H9 (cell line): ENCODE data around the gene MMP24OS. TPM values are rescaled to one million over a fixed set of nuclear protein-coding genes. Genes with fewer than 3 reads are reported as not detected.

ENCODE experiments used
- DNase-seq: peaks from one replicate; pipeline ENCODE4 v3.0.0-alpha.2; 2017
- H2AFZ ChIP-seq: one replicate; pipeline ENCODE4 v1.6.1; 2013; ENCODE audit warnings: mild to moderate bottlenecking, low read length, control low read depth, moderate library complexity
- H2AK5ac ChIP-seq: 2 replicates; pipeline ENCODE4 v1.6.1; 2013; ENCODE audit warnings: low read length, control low read depth, mixed read lengths; ENCODE audit not compliant: insufficient read length
- H2BK120ac ChIP-seq: one replicate; pipeline ENCODE4 v1.6.1; 2013; ENCODE audit warnings: low read depth, mild to moderate bottlenecking, low read length, control low read depth, inconsistent platforms; ENCODE audit not compliant: poor library complexity, severe bottlenecking
- H2BK12ac ChIP-seq: 2 replicates; pipeline ENCODE4 v1.6.1; 2013; ENCODE audit warnings: low read length, control low read depth, mixed read lengths, low read depth; ENCODE audit not compliant: insufficient read length
- H2BK15ac ChIP-seq: 2 replicates; pipeline ENCODE4 v1.6.1; 2013; ENCODE audit warnings: low read depth, low read length, control low read depth
- H2BK20ac ChIP-seq: one replicate; pipeline ENCODE4 v1.6.1; 2013; ENCODE audit warnings: low read depth, mild to moderate bottlenecking, low read length, control low read depth, inconsistent platforms; ENCODE audit not compliant: poor library complexity, severe bottlenecking
- H2BK5ac ChIP-seq: 2 replicates; pipeline ENCODE4 v1.6.1; 2013; ENCODE audit warnings: low read length, control low read depth, mixed read lengths; ENCODE audit not compliant: insufficient read length
- H3K14ac ChIP-seq: 2 replicates; pipeline ENCODE4 v1.6.1; 2013; ENCODE audit warnings: low read length, control low read depth; ENCODE audit not compliant: insufficient read depth
- H3K18ac ChIP-seq: 2 replicates; pipeline ENCODE4 v1.6.1; 2013; ENCODE audit warnings: low read depth, mild to moderate bottlenecking, mixed read lengths, low read length, control low read depth; ENCODE audit not compliant: insufficient read length
- H3K23ac ChIP-seq: 2 replicates; pipeline ENCODE4 v1.6.1; 2013; ENCODE audit warnings: low read length, control low read depth, mixed read lengths, low read depth; ENCODE audit not compliant: insufficient read length
- H3K23me2 ChIP-seq: 2 replicates; pipeline ENCODE4 v1.6.1; 2013; ENCODE audit warnings: low read depth, mild to moderate bottlenecking, mixed read lengths, low read length, control low read depth; ENCODE audit not compliant: insufficient read length, poor library complexity, severe bottlenecking
- H3K27ac ChIP-seq: 2 replicates; pipeline ENCODE4 v1.5.1; 2013; ENCODE audit warnings: low read length, control low read depth, mixed read lengths, low read depth; ENCODE audit not compliant: insufficient read length
- H3K27me3 ChIP-seq: 2 replicates; pipeline ENCODE4 v1.6.1; 2013; ENCODE audit warnings: low read length, control low read depth, inconsistent platforms; ENCODE audit not compliant: insufficient read depth
- H3K4ac ChIP-seq: 2 replicates; pipeline ENCODE4 v1.6.1; 2013; ENCODE audit warnings: low read depth, mild to moderate bottlenecking, control low read depth, inconsistent platforms, low read length, moderate library complexity
- H3K4me1 ChIP-seq: 2 replicates; pipeline ENCODE4 v1.6.1; 2013; ENCODE audit warnings: low read length, control low read depth, inconsistent platforms; ENCODE audit not compliant: insufficient read depth
- H3K4me2 ChIP-seq: 2 replicates; pipeline ENCODE4 v1.6.1; 2013; ENCODE audit warnings: low read length, control low read depth, mixed read lengths; ENCODE audit not compliant: insufficient read length, insufficient read depth
- H3K56ac ChIP-seq: 2 replicates; pipeline ENCODE4 v1.6.1; 2013; ENCODE audit warnings: low read depth, mild to moderate bottlenecking, mixed read lengths, low read length, control low read depth; ENCODE audit not compliant: insufficient read length
- H3K79me1 ChIP-seq: 2 replicates; pipeline ENCODE4 v1.6.1; 2013; ENCODE audit warnings: low read depth, mild to moderate bottlenecking, moderate library complexity, low read length, control low read depth, inconsistent platforms; ENCODE audit not compliant: insufficient read depth, poor library complexity, severe bottlenecking
- H3K79me2 ChIP-seq: 2 replicates; pipeline ENCODE4 v1.6.1; 2013; ENCODE audit warnings: low read length, control low read depth, inconsistent platforms; ENCODE audit not compliant: insufficient read depth
- H3K9ac ChIP-seq: 2 replicates; pipeline ENCODE4 v1.6.1; 2013; ENCODE audit warnings: low read length, control low read depth, mixed read lengths; ENCODE audit not compliant: insufficient read length; ENCODE audit errors: extremely low read depth
- H3K9me3 ChIP-seq: one replicate; pipeline ENCODE4 v1.6.1; 2013; ENCODE audit warnings: low read depth, low read length, inconsistent platforms; ENCODE audit not compliant: control insufficient read depth
- H3T11ph ChIP-seq: one replicate; pipeline ENCODE4 v1.6.1; 2013; ENCODE audit warnings: mild to moderate bottlenecking, low read length, control low read depth, inconsistent platforms
- H4K20me1 ChIP-seq: one replicate; pipeline ENCODE4 v1.6.1; 2013; ENCODE audit not compliant: control insufficient read depth, insufficient read length, insufficient read depth
- H4K5ac ChIP-seq: 2 replicates; pipeline ENCODE4 v1.6.1; 2013; ENCODE audit warnings: low read depth, mild to moderate bottlenecking, mixed read lengths, low read length, control low read depth; ENCODE audit not compliant: insufficient read length
- H4K8ac ChIP-seq: replicated peaks from 2 replicates; pipeline ENCODE4 v1.6.1; 2013; ENCODE audit warnings: low read length, control low read depth, mixed read lengths, low read depth; ENCODE audit not compliant: insufficient read length
- H4K91ac ChIP-seq: 2 replicates; pipeline ENCODE4 v1.6.1; 2013; ENCODE audit warnings: low read depth, mild to moderate bottlenecking, moderate library complexity, mixed read lengths, low read length, control low read depth; ENCODE audit not compliant: insufficient read length
- H3K27ac Mint-ChIP-seq, 3 experiments: 2 replicates in 2 of 3; 3 replicates in 1 of 3; pipeline ENCODE4 v1.8.0; 2020 to 2021; ENCODE audit warnings: mixed read lengths in 3 of 3, mild to moderate bottlenecking in 1 of 3, moderate library complexity in 1 of 3
- H3K27me3 Mint-ChIP-seq: 2 replicates; pipeline ENCODE4 v1.8.0; 2021; ENCODE audit warnings: low read depth, mild to moderate bottlenecking, moderate library complexity, mixed read lengths
- H3K36me3 Mint-ChIP-seq, 3 experiments: 2 replicates in 2 of 3; 3 replicates in 1 of 3; pipeline ENCODE4 v1.8.0; 2020 to 2021; ENCODE audit warnings: low read depth in 3 of 3, mixed read lengths in 3 of 3; ENCODE audit not compliant: insufficient read depth in 1 of 3
- H3K4me1 Mint-ChIP-seq, 2 experiments: 2 replicates each; pipeline ENCODE4 v1.8.0; 2020; ENCODE audit warnings: mixed read lengths in 2 of 2
- H3K4me3 Mint-ChIP-seq, 2 experiments: 2 replicates in 1 of 2; 3 replicates in 1 of 2; pipeline ENCODE4 v1.8.0; 2020 to 2021; ENCODE audit warnings: mild to moderate bottlenecking in 2 of 2, mixed read lengths in 2 of 2, moderate library complexity in 1 of 2
- H3K9me3 Mint-ChIP-seq, 2 experiments: 2 replicates in 1 of 2; 3 replicates in 1 of 2; pipeline ENCODE4 v1.8.0; 2020; ENCODE audit warnings: mild to moderate bottlenecking in 2 of 2, mixed read lengths in 2 of 2, moderate library complexity in 1 of 2
- WGBS: extraction: QIAGEN DNeasy Blood & Tissue Kit; methylation state at CpG from one replicate; pipeline ENCODE4 v1.1.7; 2013; ENCODE audit warnings: missing lambda C conversion rate, low lambda C conversion rate, mixed read lengths; ENCODE audit not compliant: insufficient read length; ENCODE audit errors: extremely low coverage; 5-methylcytosine and 5-hydroxymethylcytosine counted together
- total RNA-seq: library from RNA; stranded (reverse); gene quantifications from 2 replicates; pipeline ENCODE4 v1.2.1, GENCODE V29; 2021
- TF ChIP-seq, protein P1 (sequence below): fragments of 200-600 bp; sonication (generic); conservative IDR thresholded peaks from 3 replicates; pipeline ENCODE4 v1.8.0; 2021; ENCODE audit warnings: antibody characterized with exemption, mild to moderate bottlenecking

MMP24OS gene
- total RNA-seq, 1 experiment from 2014 or later, result 43.8 TPM

DNA sequence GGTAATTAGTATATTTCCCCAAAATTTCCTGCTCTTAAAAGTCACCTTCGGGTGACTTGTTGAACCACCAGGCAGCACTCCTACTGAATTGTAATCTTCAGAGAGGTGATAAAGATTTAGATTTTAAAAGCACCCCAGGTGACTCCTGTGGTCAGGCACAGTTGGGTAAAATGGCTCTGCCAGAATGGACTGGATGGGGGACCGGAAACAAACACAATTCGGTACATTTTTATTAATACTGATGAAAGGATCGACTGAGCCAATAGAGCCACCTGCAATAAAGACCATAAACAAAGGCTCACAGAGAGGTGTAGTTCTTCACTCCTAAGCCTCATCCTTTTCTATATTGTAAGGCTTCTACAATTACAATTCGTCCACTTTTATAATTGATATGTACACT lies 33.9 kb upstream of the MMP24OS start:
- no CpG with 5 or more reads among the region's 5 CpGs for WGBS
- H3K79me1 ChIP-seq, result no peaks in the 10 kb centered on the region
- Mint-ChIP-seq H3K27ac (peak overlapping the region; percentile 31 to 81 (median 49); a peak in 3 of 7 replicates), H3K9me3 (no peaks in the 10 kb centered on the region), H3K27me3 (no peaks in the 10 kb centered on the region), H3K4me1 (peaks cover 24 to 31% of the 10 kb centered on the region in 2 experiments), H3K4me3 (no peak overlapping the region), H3K36me3 (peaks cover 2 to 10% (median 4%) of the 10 kb centered on the region in 3 experiments; a peak in 5 of 7 replicates)
- H3K4me2 ChIP-seq, result no peak overlapping the region
- no peak overlapping the region for H3K56ac ChIP-seq
- no peak overlapping the region for H3T11ph ChIP-seq
- H3K14ac ChIP-seq, result no peak overlapping the region
- H2AK5ac ChIP-seq, result no peak overlapping the region
- no peaks in the 10 kb centered on the region for H3K79me2 ChIP-seq
- no peak overlapping the region for H3K27ac ChIP-seq
- H4K8ac ChIP-seq, result no peak overlapping the region
- no peak overlapping the region for H3K23ac ChIP-seq
- peaks cover 2% of the 10 kb centered on the region; the same call in 1 of the 2 replicates for H3K4me1 ChIP-seq
- H3K9ac ChIP-seq, result no peak overlapping the region
- no peak overlapping the region for H4K91ac ChIP-seq
- TF ChIP-seq, protein P1, sequence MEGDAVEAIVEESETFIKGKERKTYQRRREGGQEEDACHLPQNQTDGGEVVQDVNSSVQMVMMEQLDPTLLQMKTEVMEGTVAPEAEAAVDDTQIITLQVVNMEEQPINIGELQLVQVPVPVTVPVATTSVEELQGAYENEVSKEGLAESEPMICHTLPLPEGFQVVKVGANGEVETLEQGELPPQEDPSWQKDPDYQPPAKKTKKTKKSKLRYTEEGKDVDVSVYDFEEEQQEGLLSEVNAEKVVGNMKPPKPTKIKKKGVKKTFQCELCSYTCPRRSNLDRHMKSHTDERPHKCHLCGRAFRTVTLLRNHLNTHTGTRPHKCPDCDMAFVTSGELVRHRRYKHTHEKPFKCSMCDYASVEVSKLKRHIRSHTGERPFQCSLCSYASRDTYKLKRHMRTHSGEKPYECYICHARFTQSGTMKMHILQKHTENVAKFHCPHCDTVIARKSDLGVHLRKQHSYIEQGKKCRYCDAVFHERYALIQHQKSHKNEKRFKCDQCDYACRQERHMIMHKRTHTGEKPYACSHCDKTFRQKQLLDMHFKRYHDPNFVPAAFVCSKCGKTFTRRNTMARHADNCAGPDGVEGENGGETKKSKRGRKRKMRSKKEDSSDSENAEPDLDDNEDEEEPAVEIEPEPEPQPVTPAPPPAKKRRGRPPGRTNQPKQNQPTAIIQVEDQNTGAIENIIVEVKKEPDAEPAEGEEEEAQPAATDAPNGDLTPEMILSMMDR, result no peak
- no peak overlapping the region for H2BK120ac ChIP-seq
- no peaks in the 10 kb centered on the region for H3K23me2 ChIP-seq
- H4K20me1 ChIP-seq, result no peaks in the 10 kb centered on the region
- no peaks in the 10 kb centered on the region for H3K27me3 ChIP-seq
- no peak overlapping the region for H2BK15ac ChIP-seq
- no peaks in the 10 kb centered on the region for H3K9me3 ChIP-seq
- H4K5ac ChIP-seq, result no peak overlapping the region
- DNase-seq, result no peak
- H3K4ac ChIP-seq, result no peak overlapping the region
- H2AFZ ChIP-seq, result no peak overlapping the region
- H2BK12ac ChIP-seq, result no peak overlapping the region
- H2BK5ac ChIP-seq, result no peak overlapping the region
- no peak overlapping the region for H2BK20ac ChIP-seq
- no peak overlapping the region for H3K18ac ChIP-seq
